Gastrocnemius medialis (tissue), 4 donors: ENCODE measurements around the gene KCTD19. TPM values are rescaled to one million over a fixed set of nuclear protein-coding genes. Genes with fewer than 3 reads are reported as not detected.

Source experiments
- ATAC-seq, 2 donors: fragments of 150-250 bp; one replicate each; pipeline ENCODE4 v1.9.1; 2016
- DNase-seq, 2 donors: peaks; one replicate each; pipeline ENCODE4 v3.0.0-alpha.2; 2019
- H3K27ac ChIP-seq, 4 donors: fragments of 200-600 bp; sonication (generic); 1 replicate in 1 of 4; 2 replicates in 3 of 4; pipeline ENCODE4 v1.5.1; 2016 to 2018; ENCODE audit warnings: mild to moderate bottlenecking in 2 of 4, moderate library complexity in 1 of 4
- H3K27me3 ChIP-seq, 3 donors: fragments of 200-600 bp; sonication (generic) in 2 of 3; 1 replicate in 1 of 3; 2 replicates in 2 of 3; pipeline versions ENCODE4 v1.5.1 to v1.6.0; 2016 to 2019; ENCODE audit warnings: mild to moderate bottlenecking in 1 of 3, moderate library complexity in 1 of 3
- H3K36me3 ChIP-seq, 2 donors: fragments of 200-600 bp; sonication (generic) in 1 of 2; one replicate each; pipeline ENCODE4 v1.5.1; 2017 to 2018
- H3K4me1 ChIP-seq, 2 donors: fragments of 200-600 bp; sonication (generic) in 1 of 2; one replicate each; pipeline ENCODE4 v1.5.1; 2016 to 2017; ENCODE audit warnings: mild to moderate bottlenecking in 2 of 2
- H3K4me3 ChIP-seq, 4 donors: fragments of 200-600 bp; sonication (generic) in 3 of 4; 1 replicate in 1 of 4; 2 replicates in 3 of 4; pipeline ENCODE4 v1.5.1; 2016 to 2019; ENCODE audit warnings: mild to moderate bottlenecking in 2 of 4
- H3K9me3 ChIP-seq, 3 donors: fragments of 200-600 bp; sonication (generic) in 2 of 3; 1 replicate in 1 of 3; 2 replicates in 2 of 3; pipeline ENCODE4 v1.5.1; 2016 to 2019
- POLR2A ChIP-seq, 2 donors: fragments of 450-650 bp; IDR thresholded peaks; one replicate each; pipeline ENCODE4 v1.6.1; 2017; ENCODE audit warnings: antibody characterized with exemption in 2 of 2, mild to moderate bottlenecking in 2 of 2, moderate library complexity in 2 of 2
- in situ Hi-C, 4 donors: fragments of 200-750 bp; cut with MboI; loops; one replicate each; pipeline versions ENCODE4 v1.15.0 to v1.8.0; 2017; ENCODE audit warnings: low sequenced_read_pairs in 4 of 4
- intact Hi-C: fragments of 100-400 bp; cut with DNase I; formaldehyde crosslinking; loops from one replicate; pipeline ENCODE4 v1.15.1; 2023; ENCODE audit warnings: low total_unique reads
- total RNA-seq, 4 donors: library from RNA; depleted of rRNA; stranded (reverse); fragments of >200 nt; gene quantifications; one replicate each; pipeline versions ENCODE4 v1.1.0 to v1.2.3, GENCODE V29; 2016
- TF ChIP-seq, protein P1 (sequence below), 5 experiments: fragments of 450-650 bp in 3 of 5; fragments of 200-600 bp in 2 of 5; sonication (generic) in 2 of 5; IDR thresholded peaks in 4 of 5; conservative IDR thresholded peaks in 1 of 5; 1 replicate in 4 of 5; 2 replicates in 1 of 5; pipeline ENCODE4 v1.5.1; 2016 to 2019; ENCODE audit warnings: antibody characterized with exemption in 5 of 5, mild to moderate bottlenecking in 3 of 5, moderate library complexity in 3 of 5

The KCTD19 gene
- total RNA-seq, 4 donors from 2014 or later: not detected

DNA sequence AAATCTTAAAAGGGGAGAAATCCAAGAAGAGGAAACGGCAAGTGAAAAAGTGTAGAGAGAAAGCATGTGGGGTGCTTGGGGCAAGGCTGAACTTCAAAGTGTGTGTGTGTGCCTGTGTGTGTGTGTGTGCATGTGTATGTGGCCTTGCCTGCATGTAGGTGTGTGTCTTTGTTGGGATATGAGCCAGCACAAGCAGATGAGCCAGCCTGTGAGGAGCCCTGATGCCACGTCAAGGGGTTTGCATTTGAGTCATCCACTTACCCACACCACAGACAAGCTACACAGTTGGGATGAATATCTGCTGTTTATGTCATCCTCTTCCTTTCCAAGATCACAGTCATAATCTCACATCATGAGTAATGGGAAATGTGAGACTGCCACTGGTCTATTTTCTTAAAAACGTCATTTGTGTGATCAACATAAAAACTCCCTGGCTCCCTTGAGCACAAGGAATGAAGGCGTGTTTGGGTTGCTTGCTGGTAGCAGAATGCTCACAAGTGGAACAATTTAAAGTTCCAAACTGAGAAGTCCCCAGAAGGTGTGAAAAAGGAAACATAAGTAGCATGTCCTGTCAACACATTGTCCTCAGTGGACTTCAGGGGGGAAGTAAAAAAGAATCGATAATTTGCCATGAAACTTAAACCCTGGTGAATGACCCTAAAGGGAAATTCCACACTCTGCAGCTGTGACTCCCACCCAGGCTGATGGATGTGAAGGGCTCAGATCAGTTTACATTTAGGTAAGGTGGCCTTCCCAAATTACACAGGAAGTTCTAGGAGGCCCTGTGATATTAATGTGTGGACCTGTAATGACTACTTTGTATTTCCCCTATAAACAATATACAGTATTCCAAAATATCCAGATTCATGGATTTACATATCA is 14.7 kb downstream of the KCTD19 start:
- no peak for TF ChIP-seq POLR2A (IDR thresholded peaks at IDR 0.05)
- TF ChIP-seq, protein P1, sequence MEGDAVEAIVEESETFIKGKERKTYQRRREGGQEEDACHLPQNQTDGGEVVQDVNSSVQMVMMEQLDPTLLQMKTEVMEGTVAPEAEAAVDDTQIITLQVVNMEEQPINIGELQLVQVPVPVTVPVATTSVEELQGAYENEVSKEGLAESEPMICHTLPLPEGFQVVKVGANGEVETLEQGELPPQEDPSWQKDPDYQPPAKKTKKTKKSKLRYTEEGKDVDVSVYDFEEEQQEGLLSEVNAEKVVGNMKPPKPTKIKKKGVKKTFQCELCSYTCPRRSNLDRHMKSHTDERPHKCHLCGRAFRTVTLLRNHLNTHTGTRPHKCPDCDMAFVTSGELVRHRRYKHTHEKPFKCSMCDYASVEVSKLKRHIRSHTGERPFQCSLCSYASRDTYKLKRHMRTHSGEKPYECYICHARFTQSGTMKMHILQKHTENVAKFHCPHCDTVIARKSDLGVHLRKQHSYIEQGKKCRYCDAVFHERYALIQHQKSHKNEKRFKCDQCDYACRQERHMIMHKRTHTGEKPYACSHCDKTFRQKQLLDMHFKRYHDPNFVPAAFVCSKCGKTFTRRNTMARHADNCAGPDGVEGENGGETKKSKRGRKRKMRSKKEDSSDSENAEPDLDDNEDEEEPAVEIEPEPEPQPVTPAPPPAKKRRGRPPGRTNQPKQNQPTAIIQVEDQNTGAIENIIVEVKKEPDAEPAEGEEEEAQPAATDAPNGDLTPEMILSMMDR (IDR thresholded peaks at IDR 0.05 in 4 of 5, conservative IDR thresholded peaks at IDR 0.05 in 1 of 5): no peak
- H3K36me3 ChIP-seq: no peaks in the 10 kb centered on the region
- H3K27me3 ChIP-seq: no peaks in the 10 kb centered on the region
- intact Hi-C loops: no loop called here
- H3K9me3 ChIP-seq: no peaks in the 10 kb centered on the region
- in situ Hi-C loops: no loop called here
- DNase-seq: no peak
- no peak overlapping the region for H3K4me3 ChIP-seq
- H3K27ac ChIP-seq: no peak overlapping the region
- H3K4me1 ChIP-seq: no peaks in the 10 kb centered on the region
- ATAC-seq: peak; percentile 24 to 47

DNA sequence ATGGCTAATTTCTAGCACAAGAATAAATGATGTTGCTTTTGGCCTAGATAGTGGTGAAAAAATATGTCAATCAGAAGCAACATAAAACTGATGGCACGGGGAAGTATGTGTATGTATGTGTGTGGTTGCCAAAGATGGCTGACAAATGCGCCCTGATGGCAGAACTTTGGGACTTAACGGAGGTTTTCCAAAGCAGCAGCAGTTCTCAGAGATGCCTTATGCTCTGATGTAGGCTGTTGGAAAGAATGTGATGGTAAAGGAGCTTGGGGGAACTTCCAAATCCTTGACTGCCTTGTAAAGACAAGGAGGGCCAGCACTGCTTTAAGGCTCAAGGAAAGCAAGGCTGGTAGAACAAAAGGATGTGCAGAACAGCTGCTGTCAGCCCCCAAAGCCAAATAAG is 16.0 kb downstream of the KCTD19 start:
- no peak overlapping the region for H3K4me3 ChIP-seq
- ATAC-seq: no peak

DNA sequence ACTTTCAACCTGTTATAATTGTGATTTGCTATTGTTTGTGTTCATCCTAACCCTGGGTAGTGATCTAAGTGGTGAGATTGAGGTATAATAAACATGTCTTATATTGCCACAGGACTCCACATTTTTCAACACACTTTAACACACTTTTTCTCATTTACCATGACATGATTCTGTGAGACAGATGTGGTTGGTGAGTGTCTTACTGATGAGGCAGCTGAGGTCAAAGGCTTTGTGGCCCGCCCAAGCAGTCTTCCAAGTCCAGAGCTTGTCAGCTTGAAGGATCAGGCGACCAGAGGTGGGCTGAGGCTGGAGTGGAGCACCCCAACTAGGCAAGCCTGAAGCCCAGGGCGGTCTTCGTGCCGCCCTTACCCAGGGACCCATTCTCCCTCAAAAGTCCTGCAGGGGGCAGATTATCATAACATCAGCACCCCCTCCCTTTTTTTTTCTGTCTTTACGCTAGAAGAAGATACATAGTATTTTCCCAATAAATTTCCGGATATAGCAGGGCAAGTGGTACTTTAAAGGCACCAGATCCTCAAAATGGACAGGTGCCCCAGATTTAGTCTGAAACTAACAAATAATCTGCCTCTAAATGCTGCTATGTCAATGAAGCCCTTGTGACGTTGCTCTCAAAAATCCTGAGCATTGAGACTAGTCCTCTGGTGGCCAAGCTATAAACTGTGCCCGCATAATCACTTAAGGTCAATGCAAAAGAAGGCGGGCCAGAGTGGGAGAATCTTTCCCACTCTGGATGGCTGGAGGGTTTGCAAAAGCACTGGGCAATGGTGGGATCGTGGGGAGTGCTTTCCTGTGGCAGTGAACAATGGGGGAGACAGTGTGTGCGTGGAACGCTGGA is 21.1 kb downstream of the KCTD19 start:
- Histone ChIP-seq H3K36me3 (no peaks in the 10 kb centered on the region), H3K27me3 (no peaks in the 10 kb centered on the region), H3K4me3 (no peak overlapping the region), H3K27ac (no peak overlapping the region), H3K4me1 (no peaks in the 10 kb centered on the region), H3K9me3 (no peaks in the 10 kb centered on the region)
- no peak for TF ChIP-seq POLR2A (IDR thresholded peaks at IDR 0.05)
- TF ChIP-seq, protein P1 (IDR thresholded peaks at IDR 0.05 in 4 of 5, conservative IDR thresholded peaks at IDR 0.05 in 1 of 5): no peak
- intact Hi-C loops (no loop called here), in situ Hi-C loops (no loop called here)
- no peak for ATAC-seq
- DNase-seq: no peak

More for the DNA sequence above, 16.0 kb downstream of the KCTD19 start:
- Histone ChIP-seq H3K4me1 (no peaks in the 10 kb centered on the region), H3K27me3 (no peaks in the 10 kb centered on the region), H3K27ac (no peak overlapping the region), H3K36me3 (no peaks in the 10 kb centered on the region), H3K9me3 (no peaks in the 10 kb centered on the region)
- TF ChIP-seq, protein P1 (IDR thresholded peaks at IDR 0.05 in 4 of 5, conservative IDR thresholded peaks at IDR 0.05 in 1 of 5): no peak
- TF ChIP-seq POLR2A (IDR thresholded peaks at IDR 0.05): no peak
- no peak for DNase-seq
- intact Hi-C loops (no loop called here), in situ Hi-C loops (no loop called here)

DNA sequence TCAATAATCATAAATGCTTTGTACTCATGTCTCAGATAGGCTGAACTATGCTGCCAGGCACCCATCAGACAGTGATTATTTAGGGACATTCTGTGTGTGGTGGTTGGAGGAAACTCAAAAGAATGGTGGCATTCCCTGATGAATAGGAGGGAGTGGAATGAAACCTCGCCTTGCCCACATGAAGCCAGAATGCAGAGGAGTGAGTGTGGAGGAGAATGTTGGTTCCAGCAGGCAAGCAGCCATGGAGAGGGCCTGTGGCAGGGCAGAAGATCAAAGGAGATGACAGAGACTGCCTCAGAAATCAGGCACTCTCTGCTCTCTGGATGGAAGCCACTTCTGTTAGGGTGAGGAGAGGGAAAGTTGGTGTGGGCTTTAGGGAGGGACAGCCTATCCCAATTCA is 22.5 kb downstream of the KCTD19 start:
- TF ChIP-seq POLR2A (IDR thresholded peaks at IDR 0.05): no peak
- TF ChIP-seq, protein P1 (IDR thresholded peaks at IDR 0.05 in 4 of 5, conservative IDR thresholded peaks at IDR 0.05 in 1 of 5): no peak
- no peak for ATAC-seq
- Histone ChIP-seq H3K9me3 (no peaks in the 10 kb centered on the region), H3K4me1 (no peaks in the 10 kb centered on the region), H3K27ac (no peak overlapping the region), H3K4me3 (no peak overlapping the region), H3K27me3 (no peaks in the 10 kb centered on the region), H3K36me3 (no peaks in the 10 kb centered on the region)
- DNase-seq: no peak
- in situ Hi-C loops: no loop called here
- intact Hi-C loops: no loop called here
